ENCODE measurements around the gene PALLD. TPM values are rescaled to one million over a fixed set of nuclear protein-coding genes. Genes with fewer than 3 reads are reported as not detected.

PALLD gene
- polyA plus RNA-seq, 3 donors = 6.1 to 11.8 (median 9.9) TPM

- no peaks in the 10 kb centered on the region for H3K9me3 ChIP-seq (replicated peaks in 1 of 2; ENCODE audit: control insufficient read depth in 1 of 2, insufficient read depth in 1 of 2, low read length in 2 of 2)
- H3K9ac ChIP-seq (ENCODE audit: insufficient read depth, low read length, poor library complexity, severe bottlenecking) = no peak overlapping the region
- Mint-ChIP-seq H3K4me1 (peaks cover 2% of the 10 kb centered on the region), H3K9me3 (no peaks in the 10 kb centered on the region), H3K4me3 (no peak overlapping the region), H3K36me3 (peaks cover 0 to 1% of the 10 kb centered on the region in 2 donors), H3K27ac (no peak overlapping the region), H3K27me3 (ENCODE audit: low read depth in 3 of 3) (no peaks in the 10 kb centered on the region)
- no peak overlapping the region for H3K4me3 ChIP-seq (replicated peaks in 1 of 3; ENCODE audit: low read depth in 2 of 3, low read length in 3 of 3)
- no peaks in the 10 kb centered on the region for H3K27me3 ChIP-seq (ENCODE audit: control insufficient read depth in 2 of 2, insufficient read depth in 2 of 2, low read length in 2 of 2)
- no peaks in the 10 kb centered on the region for H3K4me1 ChIP-seq (ENCODE audit: control insufficient read depth in 1 of 2, insufficient read depth in 2 of 2, low read length in 2 of 2)
- no peak overlapping the region for H2AFZ ChIP-seq (ENCODE audit: insufficient read depth, low read depth, low read length, poor library complexity, severe bottlenecking)
- intact Hi-C loops (cut with micrococcal nuclease) = no loop called here
- TF ChIP-seq CTCF (IDR thresholded peaks at IDR 0.05) = no peak
- no CpG with 5 or more reads among the region's 1 CpG for WGBS (ENCODE audit: insufficient coverage)
- H3K79me2 ChIP-seq (ENCODE audit: insufficient read depth, low read length) = no peaks in the 10 kb centered on the region
- H3K4me2 ChIP-seq (replicated peaks; ENCODE audit: extremely low read depth, low read length, poor library complexity, severe bottlenecking) = no peak overlapping the region
- DNase-seq = no peak
- H3K36me3 ChIP-seq (replicated peaks in 1 of 2; ENCODE audit: control insufficient read depth in 1 of 2, insufficient read depth in 2 of 2, low read length in 2 of 2) = no peaks in the 10 kb centered on the region
- H3K27ac ChIP-seq (ENCODE audit: low read depth in 1 of 2, low read length in 2 of 2) = no peak overlapping the region
- no peaks in the 10 kb centered on the region for H4K20me1 ChIP-seq (ENCODE audit: insufficient read depth, low read length)
Measured at GRCh38 chr4:168908093-168908492, 411.2 kb downstream of the PALLD start.

GRCh38 chr4:168908851-168909273 lies 412.0 kb downstream of the PALLD start:
- peaks cover 2% of the 10 kb centered on the region for H3K4me1 Mint-ChIP-seq
- intact Hi-C loops (cut with micrococcal nuclease) = no loop called here
- H3K27me3 Mint-ChIP-seq (ENCODE audit: low read depth in 3 of 3) = no peaks in the 10 kb centered on the region
- Histone ChIP-seq H4K20me1 (ENCODE audit: insufficient read depth, low read length) (no peaks in the 10 kb centered on the region), H3K4me3 (replicated peaks in 1 of 3; ENCODE audit: low read depth in 2 of 3, low read length in 3 of 3) (no peak overlapping the region), H2AFZ (ENCODE audit: insufficient read depth, low read depth, low read length, poor library complexity, severe bottlenecking) (no peak overlapping the region), H3K79me2 (ENCODE audit: insufficient read depth, low read length) (no peaks in the 10 kb centered on the region), H3K9ac (ENCODE audit: insufficient read depth, low read length, poor library complexity, severe bottlenecking) (no peak overlapping the region), H3K4me2 (replicated peaks; ENCODE audit: extremely low read depth, low read length, poor library complexity, severe bottlenecking) (no peak overlapping the region), H3K9me3 (replicated peaks in 1 of 2; ENCODE audit: control insufficient read depth in 1 of 2, insufficient read depth in 1 of 2, low read length in 2 of 2) (no peaks in the 10 kb centered on the region), H3K4me1 (ENCODE audit: control insufficient read depth in 1 of 2, insufficient read depth in 2 of 2, low read length in 2 of 2) (no peaks in the 10 kb centered on the region), H3K36me3 (replicated peaks in 1 of 2; ENCODE audit: control insufficient read depth in 1 of 2, insufficient read depth in 2 of 2, low read length in 2 of 2) (no peaks in the 10 kb centered on the region), H3K27ac (ENCODE audit: low read depth in 1 of 2, low read length in 2 of 2) (no peak overlapping the region), H3K27me3 (ENCODE audit: control insufficient read depth in 2 of 2, insufficient read depth in 2 of 2, low read length in 2 of 2) (no peaks in the 10 kb centered on the region)
- peaks cover 0 to 1% of the 10 kb centered on the region in 2 donors for H3K36me3 Mint-ChIP-seq
- TF ChIP-seq CTCF (IDR thresholded peaks at IDR 0.05) = no peak
- no peak for DNase-seq
- H3K4me3 Mint-ChIP-seq = no peak overlapping the region
- H3K27ac Mint-ChIP-seq = no peak overlapping the region
- no CpG with 5 or more reads among the region's 3 CpGs for WGBS (ENCODE audit: insufficient coverage)
- H3K9me3 Mint-ChIP-seq = no peaks in the 10 kb centered on the region

Measured in CD14-positive monocyte (primary cell).